Loucy (cell line): ENCODE measurements around the gene ARHGAP22.

Experiments used
- H2AFZ ChIP-seq: fragments of 200-600 bp; sonication (generic); 2 replicates; pipeline ENCODE4 v1.6.0; 2016; ENCODE audit warnings: antibody characterized with exemption, mild to moderate bottlenecking, low read length, moderate library complexity
- H3F3A ChIP-seq: fragments of 200-600 bp; 2 replicates; pipeline ENCODE4 v1.6.0; 2016; ENCODE audit warnings: antibody characterized with exemption, low read depth, mild to moderate bottlenecking
- H3K27me3 ChIP-seq: fragments of 200-600 bp; sonication (generic); 2 replicates; pipeline ENCODE4 v1.6.1; 2014; ENCODE audit warnings: low read length, mild to moderate bottlenecking; ENCODE audit not compliant: insufficient read depth, poor library complexity, severe bottlenecking
- H3K36me3 ChIP-seq: fragments of 200-600 bp; sonication (generic); 2 replicates; pipeline ENCODE4 v1.6.1; 2016; ENCODE audit warnings: low read length; ENCODE audit not compliant: insufficient read depth
- H3K4me1 ChIP-seq: fragments of 200-600 bp; sonication (generic); 2 replicates; pipeline ENCODE4 v1.5.1; 2014; ENCODE audit warnings: low read length, mild to moderate bottlenecking; ENCODE audit not compliant: insufficient read depth, poor library complexity, severe bottlenecking
- H3K4me2 ChIP-seq: fragments of 200-600 bp; sonication (generic); 2 replicates; pipeline ENCODE4 v1.6.0; 2014; ENCODE audit warnings: antibody characterized with exemption, low read length, low read depth, mild to moderate bottlenecking; ENCODE audit not compliant: poor library complexity, severe bottlenecking
- H3K4me3 ChIP-seq: fragments of 200-600 bp; sonication (generic); 2 replicates; pipeline ENCODE4 v1.5.1; 2014; ENCODE audit warnings: low read length, mild to moderate bottlenecking, mixed read lengths; ENCODE audit not compliant: poor library complexity, severe bottlenecking
- H3K79me2 ChIP-seq: fragments of 200-600 bp; sonication (generic); 2 replicates; pipeline ENCODE4 v1.6.1; 2014; ENCODE audit warnings: low read length; ENCODE audit not compliant: insufficient read depth
- H3K9ac ChIP-seq: fragments of 200-600 bp; sonication (generic); 2 replicates; pipeline ENCODE4 v1.6.0; 2014; ENCODE audit warnings: mild to moderate bottlenecking, low read depth, low read length, moderate library complexity; ENCODE audit not compliant: poor library complexity, severe bottlenecking
- H3K9me2 ChIP-seq: fragments of 200-600 bp; sonication (generic); replicated peaks from 2 replicates; pipeline ENCODE4 v1.6.1; 2016; ENCODE audit warnings: low read depth, low read length, mixed read lengths
- H3K9me3 ChIP-seq: fragments of 200-600 bp; sonication (generic); 2 replicates; pipeline ENCODE4 v1.6.1; 2014; ENCODE audit warnings: mild to moderate bottlenecking, antibody characterized with exemption, low read length, low read depth; ENCODE audit not compliant: insufficient read depth
- H4K20me1 ChIP-seq: fragments of 200-600 bp; sonication (generic); 2 replicates; pipeline ENCODE4 v1.6.0; 2014; ENCODE audit warnings: antibody characterized with exemption, low read length, mild to moderate bottlenecking; ENCODE audit not compliant: insufficient read depth, poor library complexity, severe bottlenecking
- EZH2phosphoT487 ChIP-seq: fragments of 200-600 bp; IDR thresholded peaks from 2 replicates; pipeline ENCODE4 v1.6.1; 2018; ENCODE audit warnings: antibody characterized with exemption, mild to moderate bottlenecking, moderate library complexity, borderline replicate concordance
- TF ChIP-seq, protein P1 (sequence below): fragments of 200-600 bp; sonication (generic); conservative IDR thresholded peaks from 2 replicates; pipeline ENCODE4 v1.5.1; 2014; ENCODE audit warnings: mild to moderate bottlenecking, antibody characterized with exemption, low read length

The ARHGAP22 gene

DNA sequence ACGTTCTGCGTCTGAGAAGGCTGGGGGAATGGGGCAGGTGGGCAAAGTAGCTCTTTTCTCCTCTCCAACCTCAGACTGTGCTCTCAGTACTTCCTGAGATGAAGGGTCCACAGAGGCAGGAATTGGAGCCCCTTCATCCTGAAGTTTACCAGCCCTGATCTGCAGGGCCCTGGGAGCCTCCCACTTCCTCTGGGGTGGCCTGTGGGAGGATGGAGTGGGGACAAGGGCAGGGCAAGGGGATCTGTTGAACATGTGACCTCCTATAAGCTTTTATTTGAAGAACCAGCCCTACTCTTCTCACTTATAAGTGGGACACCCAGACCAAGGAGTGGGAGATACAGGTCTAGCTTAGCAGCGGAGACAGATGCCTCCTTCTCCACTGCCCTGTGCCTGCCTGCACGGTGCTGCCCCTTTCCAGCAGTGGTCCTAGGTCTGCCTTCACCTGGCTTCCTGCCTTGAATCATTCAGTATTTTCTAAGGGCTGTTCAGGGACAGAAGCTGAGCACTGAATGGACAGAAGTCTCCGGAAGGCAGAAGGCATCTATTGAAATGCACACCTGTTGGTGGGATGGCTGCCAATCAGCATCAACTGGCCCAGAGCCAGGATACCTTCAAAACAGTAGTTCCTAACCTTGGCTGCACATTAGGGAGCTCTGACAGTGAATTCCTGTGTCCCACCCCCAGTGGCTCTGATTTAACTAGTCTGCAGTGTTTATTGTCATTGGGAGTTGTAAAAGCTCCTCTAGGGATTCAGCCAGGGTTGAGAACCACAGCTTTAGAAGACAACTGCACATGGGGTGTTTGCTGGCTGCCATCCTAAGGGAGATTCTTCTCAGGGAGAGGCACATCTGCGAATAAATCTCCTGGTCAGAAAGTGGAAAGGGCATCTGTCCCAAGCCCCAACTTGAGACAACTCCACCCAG, 2.7 kb upstream of the ARHGAP22 start:
- Histone ChIP-seq H3K79me2 (no peaks in the 10 kb centered on the region), H3K9me2 (no peaks in the 10 kb centered on the region), H2AFZ (no peak overlapping the region), H3K4me3 (no peak overlapping the region), H3K9ac (no peak overlapping the region), H3F3A (no peaks in the 10 kb centered on the region), H3K4me1 (peaks cover 14% of the 10 kb centered on the region), H3K36me3 (no peaks in the 10 kb centered on the region), H3K27me3 (no peaks in the 10 kb centered on the region), H3K9me3 (no peaks in the 10 kb centered on the region), H4K20me1 (no peaks in the 10 kb centered on the region), H3K4me2 (no peak overlapping the region)
- TF ChIP-seq EZH2phosphoT487, result no peak
- TF ChIP-seq, protein P1, sequence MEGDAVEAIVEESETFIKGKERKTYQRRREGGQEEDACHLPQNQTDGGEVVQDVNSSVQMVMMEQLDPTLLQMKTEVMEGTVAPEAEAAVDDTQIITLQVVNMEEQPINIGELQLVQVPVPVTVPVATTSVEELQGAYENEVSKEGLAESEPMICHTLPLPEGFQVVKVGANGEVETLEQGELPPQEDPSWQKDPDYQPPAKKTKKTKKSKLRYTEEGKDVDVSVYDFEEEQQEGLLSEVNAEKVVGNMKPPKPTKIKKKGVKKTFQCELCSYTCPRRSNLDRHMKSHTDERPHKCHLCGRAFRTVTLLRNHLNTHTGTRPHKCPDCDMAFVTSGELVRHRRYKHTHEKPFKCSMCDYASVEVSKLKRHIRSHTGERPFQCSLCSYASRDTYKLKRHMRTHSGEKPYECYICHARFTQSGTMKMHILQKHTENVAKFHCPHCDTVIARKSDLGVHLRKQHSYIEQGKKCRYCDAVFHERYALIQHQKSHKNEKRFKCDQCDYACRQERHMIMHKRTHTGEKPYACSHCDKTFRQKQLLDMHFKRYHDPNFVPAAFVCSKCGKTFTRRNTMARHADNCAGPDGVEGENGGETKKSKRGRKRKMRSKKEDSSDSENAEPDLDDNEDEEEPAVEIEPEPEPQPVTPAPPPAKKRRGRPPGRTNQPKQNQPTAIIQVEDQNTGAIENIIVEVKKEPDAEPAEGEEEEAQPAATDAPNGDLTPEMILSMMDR, result no peak

GRCh38 chr10:48606530-48607355, 1.9 kb upstream of the ARHGAP22 start:
- TF ChIP-seq, protein P1, result no peak
- no peak for TF ChIP-seq EZH2phosphoT487
- H3K4me3 ChIP-seq, result no peak overlapping the region
- H2AFZ ChIP-seq, result no peak overlapping the region
- H3K36me3 ChIP-seq, result no peaks in the 10 kb centered on the region
- no peaks in the 10 kb centered on the region for H4K20me1 ChIP-seq
- H3K4me1 ChIP-seq, result peaks cover 14% of the 10 kb centered on the region
- H3K4me2 ChIP-seq, result no peak overlapping the region
- no peaks in the 10 kb centered on the region for H3K79me2 ChIP-seq
- no peaks in the 10 kb centered on the region for H3K27me3 ChIP-seq
- H3K9me2 ChIP-seq, result no peaks in the 10 kb centered on the region
- H3K9me3 ChIP-seq, result no peaks in the 10 kb centered on the region
- no peak overlapping the region for H3K9ac ChIP-seq
- no peaks in the 10 kb centered on the region for H3F3A ChIP-seq

GRCh38 chr10:48605786-48606529, 1.1 kb upstream of the ARHGAP22 start:
- H3K79me2 ChIP-seq, result no peaks in the 10 kb centered on the region
- H3K36me3 ChIP-seq, result no peaks in the 10 kb centered on the region
- H3K27me3 ChIP-seq, result no peaks in the 10 kb centered on the region
- peaks cover 14% of the 10 kb centered on the region for H3K4me1 ChIP-seq
- H3K4me2 ChIP-seq, result no peak overlapping the region
- H2AFZ ChIP-seq, result no peak overlapping the region
- H3K4me3 ChIP-seq, result no peak overlapping the region
- no peak overlapping the region for H3K9ac ChIP-seq
- no peaks in the 10 kb centered on the region for H3K9me2 ChIP-seq
- H3F3A ChIP-seq, result no peaks in the 10 kb centered on the region
- H4K20me1 ChIP-seq, result no peaks in the 10 kb centered on the region
- no peak for TF ChIP-seq EZH2phosphoT487
- TF ChIP-seq, protein P1, result no peak
- H3K9me3 ChIP-seq, result no peaks in the 10 kb centered on the region
